HG03354 (cell line): Measurements from ENCODE around the gene RAB30.
"Not testable (repeated sequence)": the region's sequence is repeated elsewhere in the genome, so short reads cannot be mapped to it uniquely, and the experiment has no call there.

Experiments used
- ATAC-seq: cut with Tn5 transposase; IDR thresholded peaks from one replicate; pipeline ENCODE4 v1.9.1; 2021; ENCODE audit warnings: mild to moderate bottlenecking; ENCODE audit not compliant: unreplicated experiment, poor library complexity, severe bottlenecking

Gene RAB30

DNA sequence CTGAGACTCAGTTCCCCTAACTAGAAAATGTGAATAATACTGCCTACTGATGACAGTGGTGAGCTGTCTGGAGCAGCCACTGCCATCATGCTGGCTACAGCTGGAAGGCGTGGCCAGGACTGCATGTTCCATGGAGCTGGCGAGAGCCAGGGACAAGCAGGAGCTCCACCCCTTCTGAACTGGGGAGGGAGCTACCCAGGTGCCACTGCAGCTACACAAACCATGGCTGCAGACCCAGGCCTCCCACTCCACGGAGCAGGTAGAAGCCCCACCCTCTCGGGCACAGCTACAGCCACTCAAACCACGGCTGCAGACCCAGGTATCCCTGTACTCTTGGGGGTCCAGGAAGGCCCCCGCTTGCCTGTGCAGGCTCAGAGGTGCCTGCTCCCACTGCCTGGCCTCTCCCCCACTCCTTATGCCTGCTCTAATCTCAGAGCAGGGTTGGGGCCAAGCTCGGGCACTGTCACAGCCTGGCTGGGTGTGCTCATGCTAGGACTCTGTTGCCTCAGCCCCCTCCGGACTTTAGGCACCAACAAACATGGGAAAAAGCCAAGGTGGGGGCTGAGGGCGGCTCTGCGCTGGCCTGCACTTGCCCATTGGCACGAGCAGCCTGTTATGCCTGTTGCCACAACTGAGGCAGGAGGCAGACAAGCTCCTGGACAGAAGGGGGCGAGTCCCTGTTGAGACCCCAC lies 51.7 kb downstream of the RAB30 start:
- no peak for ATAC-seq

DNA sequence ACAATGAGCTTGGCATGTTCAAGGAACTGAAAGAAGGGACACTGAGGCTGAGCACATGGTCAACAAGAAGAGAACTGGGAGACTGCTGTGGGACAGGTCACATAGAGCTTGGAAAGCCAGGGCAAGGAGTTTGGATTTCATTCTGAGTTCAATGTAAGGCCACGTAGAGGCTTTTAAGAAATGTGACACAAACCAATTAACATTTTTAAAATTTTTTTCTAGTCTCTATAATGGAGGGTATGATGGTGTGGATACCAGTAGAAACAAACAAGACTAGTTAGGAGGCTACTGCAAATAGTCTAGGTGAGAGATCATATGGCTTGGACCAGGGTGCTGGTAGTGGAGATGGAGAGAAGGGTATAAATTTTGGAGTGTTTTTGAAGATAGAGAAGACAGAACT lies 56.7 kb downstream of the RAB30 start:
- ATAC-seq = no peak

DNA sequence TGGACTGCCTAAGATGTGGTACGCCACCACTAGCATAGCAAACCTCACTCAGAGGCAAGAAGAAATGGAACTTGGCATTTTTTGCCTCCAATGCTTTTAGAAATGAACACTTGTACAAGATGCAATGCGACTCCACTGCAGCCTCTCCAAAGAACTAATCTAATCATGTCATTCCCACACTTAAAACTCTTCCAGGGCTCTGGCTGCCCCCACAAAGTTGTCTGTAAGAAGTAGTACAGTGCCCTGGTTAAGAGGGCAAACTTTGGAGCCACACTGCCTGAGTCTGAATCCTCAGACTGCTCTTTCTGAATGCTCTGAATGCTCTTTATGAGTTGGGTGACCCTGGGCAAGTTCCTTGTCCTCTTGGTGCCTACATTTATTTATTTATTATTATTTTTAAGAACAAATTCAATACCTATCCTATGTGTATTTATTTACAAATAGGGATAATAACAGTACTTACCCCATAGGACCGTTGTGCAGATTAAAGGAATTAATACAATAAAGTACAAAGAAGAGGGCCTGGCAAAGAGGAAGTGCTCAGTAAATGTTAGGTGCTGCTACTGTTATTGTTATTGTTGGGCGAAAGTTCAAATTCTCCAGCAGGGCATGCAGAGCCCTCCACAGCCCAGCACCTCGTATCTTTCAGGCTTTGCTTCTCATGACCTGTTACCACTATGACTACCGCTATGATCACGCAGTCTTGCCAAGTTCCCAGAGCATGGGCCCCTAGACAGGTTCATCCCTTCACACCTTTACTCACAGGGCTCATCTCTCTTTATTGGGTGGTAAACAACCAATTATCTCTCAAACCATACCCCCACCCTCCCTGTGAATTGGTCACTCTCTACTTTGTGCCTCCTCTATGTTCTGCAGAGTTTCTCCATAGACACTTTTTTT lies 59.3 kb downstream of the RAB30 start:
- ATAC-seq = no peak

DNA sequence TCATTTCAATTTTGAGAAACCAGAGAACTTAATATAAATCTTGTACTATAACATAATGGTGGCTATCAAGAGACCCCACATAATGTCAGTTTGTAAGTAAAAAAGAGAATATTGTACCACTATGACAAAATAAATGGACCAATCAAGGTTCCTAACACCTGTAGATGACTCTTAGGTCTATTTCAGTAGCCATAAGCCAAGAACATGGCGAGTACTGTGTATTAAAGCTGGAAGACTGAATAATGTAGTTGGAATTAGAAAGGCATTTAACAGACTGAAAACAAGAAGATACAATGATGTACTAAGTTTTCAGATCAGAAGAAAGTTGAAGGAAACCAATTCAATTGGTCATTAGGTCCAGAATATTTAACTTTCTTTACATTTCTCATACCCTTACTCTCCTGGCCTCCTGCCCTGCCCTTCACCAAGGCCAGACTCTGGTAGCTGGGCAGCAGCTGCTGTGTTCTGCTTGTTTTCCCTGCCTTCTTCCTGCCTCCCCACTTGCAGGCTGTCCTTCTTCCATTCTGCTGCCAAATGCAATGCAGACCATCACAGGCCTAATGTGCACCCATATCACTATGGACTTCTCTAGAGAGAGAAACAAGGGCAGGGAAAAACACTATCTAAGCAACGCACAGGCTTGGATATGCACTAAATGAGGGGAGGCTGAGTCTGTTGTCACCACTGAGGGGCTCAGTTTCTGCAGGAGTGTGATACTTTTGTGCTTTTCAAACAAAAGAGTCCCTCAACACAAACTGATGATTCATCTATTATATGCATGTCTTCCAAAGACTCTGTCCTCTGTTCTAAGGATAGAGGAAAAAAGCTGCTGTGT lies 60.1 kb downstream of the RAB30 start:
- ATAC-seq = no peak

DNA sequence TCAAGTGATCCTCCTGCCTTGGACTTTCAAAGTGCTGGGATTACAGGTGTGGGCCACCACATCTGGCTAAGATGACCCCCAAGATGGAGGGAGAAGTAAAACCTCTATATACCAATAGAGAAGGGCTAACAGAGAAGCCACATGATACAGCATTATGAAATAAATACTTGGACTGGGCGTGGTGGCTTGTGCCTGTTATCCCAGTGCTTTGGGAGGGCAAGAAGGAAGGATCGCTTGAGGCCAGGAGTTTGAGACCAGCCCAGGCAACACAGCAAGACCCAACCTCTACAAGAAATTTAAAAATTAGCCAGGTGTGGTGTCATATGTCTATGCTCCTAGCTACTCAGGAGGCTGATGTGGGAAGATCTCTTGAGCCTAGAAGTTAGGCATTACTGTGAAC lies 61.7 kb downstream of the RAB30 start:
- no peak for ATAC-seq

DNA sequence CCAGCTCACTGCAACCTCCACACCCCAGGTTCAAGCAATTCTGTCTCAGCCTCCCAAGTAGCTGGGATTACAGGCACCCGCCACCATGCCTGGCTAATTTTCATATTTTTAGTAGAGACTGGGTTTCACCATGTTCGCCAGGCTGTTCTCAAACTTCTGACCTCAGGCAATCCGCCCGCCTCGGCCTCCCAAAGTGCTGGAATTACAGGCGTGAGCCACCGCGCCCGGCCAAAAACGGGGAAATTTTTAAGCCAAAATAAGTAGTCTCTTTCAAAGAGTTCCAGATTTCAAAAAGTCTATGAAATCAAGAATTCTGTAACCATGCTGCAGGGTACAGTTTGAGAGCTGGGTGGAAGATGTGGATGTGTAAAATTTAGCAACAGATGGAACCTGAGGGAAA lies 62.6 kb downstream of the RAB30 start:
- not testable (repeated sequence) for ATAC-seq

DNA sequence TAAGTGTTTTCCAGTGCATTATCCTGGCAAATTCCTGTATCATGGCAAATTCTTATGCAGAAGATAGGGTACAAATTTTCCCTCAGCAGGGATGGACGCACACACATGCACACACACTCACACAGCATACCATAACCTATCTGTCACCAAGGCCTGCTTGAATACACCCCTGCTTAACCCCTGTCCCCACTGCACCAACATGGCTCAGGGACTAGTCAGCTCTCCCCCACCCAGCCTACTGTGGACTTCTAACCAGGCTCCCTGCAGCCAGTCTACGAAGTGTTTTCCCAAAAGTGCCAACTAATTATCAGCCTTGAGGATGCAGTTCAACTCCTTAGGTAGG lies 63.1 kb downstream of the RAB30 start:
- ATAC-seq = no peak

DNA sequence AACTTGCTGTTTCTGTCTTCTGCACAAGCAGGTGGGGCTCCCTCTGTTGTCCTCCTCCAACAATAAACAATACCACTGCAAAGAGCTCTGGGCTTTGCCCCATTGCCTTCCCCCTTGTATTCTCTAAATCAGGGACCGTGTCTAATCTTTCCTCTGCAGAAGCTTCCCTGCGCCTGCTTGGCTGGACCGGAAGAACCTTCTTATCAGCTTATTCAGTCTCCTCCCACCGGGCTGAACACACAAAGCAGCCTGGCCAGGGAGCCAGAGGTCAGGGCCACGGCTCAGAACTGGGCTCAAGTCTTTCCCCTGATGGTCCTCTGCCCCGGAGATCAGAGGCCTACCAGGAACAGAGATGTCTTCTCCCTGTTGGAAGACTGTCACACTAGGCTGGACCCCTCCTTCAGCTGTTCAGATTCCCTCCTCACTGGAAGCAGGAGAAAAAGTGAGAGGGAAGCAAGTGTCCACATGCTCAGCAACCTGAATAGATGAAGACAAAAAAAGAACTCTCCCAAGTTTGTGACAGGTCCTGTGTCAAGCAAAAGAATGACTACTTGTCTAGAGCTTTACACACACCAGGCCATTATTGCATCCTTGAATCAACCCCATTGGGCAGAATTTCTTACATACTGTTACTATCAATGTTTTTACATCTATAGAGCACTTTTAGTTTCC lies 63.7 kb downstream of the RAB30 start:
- peak; percentile 60 for ATAC-seq

DNA sequence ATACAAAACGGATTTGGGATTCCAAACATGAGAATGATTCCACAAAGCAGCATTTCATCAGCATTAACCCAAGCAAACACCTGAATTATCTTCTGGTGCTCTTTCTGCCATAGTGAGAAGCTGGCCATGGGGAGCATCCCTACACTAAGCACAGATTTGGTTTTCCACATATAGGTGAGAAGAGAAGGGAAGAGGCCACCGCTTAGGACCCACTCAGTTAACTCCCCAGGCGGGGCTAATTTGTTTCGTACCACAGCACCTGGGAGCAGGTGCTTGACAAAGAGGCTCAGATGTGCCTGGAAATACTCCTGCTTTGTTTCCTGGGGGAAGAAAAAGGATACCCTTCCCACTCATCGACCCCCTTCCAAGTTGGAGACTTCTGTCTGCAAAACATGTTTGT lies 64.2 kb downstream of the RAB30 start:
- no peak for ATAC-seq

DNA sequence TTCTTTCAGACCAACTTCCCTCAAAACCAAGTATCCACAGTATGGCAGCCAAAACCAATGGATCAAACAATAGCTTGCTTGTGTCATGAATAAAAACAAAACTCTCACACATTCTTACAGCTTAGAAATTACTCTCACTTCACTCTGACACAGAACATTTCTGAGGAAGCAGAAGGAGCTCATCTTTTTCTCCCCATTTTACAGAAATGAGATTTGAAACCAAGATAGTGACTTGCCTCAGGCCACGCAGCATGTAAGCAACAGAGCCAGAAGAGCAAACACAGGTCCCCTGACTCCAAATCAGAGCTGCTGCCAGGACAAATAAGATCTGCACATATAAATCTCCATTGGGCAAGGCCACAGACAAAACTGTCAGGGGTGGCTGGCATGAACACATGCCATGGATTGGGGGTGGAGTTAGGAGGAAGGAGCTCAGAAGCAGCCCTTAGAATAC lies 64.8 kb downstream of the RAB30 start:
- ATAC-seq = peak; percentile 52

DNA sequence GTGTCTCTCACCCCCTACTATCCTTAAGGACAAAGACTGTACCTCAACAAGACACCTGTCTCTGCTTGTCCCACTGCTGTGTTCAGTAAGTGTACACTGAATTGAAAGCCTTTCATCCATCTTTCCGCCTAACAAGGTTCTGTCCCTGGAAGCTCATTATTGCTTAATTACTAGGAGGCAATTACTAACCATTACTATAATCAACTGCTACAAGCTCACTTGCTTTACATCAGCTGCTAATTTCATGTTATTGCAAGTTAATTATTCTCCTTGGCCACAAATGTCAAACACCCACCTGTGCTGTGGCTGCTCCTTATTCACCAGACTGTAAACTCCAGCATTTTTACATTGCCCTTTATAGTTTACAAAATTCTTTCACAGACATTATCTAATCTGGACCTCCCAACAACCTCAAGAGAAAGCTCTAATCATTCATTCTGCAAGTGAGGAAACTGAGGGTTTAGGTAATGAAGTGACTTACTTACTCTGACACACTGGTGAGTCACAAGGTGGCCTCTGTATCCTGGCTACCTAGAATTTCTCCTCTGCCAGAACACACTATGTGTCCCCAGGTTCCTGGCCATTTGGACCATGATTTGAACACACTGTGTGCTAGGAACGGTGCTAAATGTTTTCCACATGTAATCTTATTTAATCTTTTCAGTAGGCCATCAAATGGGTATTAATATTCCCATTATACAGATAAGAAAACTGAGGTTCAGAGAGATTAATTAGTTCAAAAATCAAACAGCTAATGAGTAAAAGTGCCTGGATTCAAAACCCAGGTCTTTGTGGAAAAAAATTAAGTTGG lies 66.7 kb downstream of the RAB30 start:
- ATAC-seq = peak; percentile 39

DNA sequence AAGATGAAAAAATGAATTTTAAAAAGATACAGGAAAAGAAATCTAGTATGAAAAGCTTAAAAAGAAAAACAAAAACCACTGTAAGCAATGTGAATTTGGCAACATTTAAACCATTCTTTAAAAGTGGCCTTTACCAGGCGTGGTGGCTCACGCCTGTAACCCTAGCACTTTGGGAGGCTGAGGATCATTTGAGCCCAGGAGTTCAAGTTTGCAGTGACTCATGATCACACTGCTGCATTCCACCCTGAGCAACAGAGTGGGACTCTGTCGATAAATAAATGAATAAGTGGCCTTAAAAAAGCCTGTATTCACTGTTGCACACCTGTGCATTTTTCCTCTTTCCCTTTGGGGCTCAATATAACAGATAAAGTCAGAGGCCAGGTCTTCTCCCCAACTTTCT lies 69.2 kb downstream of the RAB30 start:
- no peak for ATAC-seq

DNA sequence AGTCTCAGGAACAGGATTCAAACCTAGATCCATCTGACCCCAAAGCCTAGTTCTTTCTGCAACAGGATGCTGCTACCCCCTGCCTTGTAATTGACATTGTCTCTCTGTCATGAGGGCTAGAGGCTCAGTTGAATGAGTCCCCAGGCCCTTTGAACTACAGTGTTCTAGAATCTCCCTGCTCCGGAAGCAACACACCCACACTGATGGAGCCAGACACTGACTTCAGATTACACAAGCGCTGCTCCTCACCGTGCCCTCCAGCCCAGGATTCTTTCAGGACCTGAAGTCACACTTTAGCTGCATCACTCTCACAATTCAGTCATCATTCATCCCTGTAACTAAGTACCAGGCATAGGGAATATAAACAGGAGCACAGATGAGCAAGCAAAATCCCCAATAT lies 69.6 kb downstream of the RAB30 start:
- ATAC-seq = no peak

DNA sequence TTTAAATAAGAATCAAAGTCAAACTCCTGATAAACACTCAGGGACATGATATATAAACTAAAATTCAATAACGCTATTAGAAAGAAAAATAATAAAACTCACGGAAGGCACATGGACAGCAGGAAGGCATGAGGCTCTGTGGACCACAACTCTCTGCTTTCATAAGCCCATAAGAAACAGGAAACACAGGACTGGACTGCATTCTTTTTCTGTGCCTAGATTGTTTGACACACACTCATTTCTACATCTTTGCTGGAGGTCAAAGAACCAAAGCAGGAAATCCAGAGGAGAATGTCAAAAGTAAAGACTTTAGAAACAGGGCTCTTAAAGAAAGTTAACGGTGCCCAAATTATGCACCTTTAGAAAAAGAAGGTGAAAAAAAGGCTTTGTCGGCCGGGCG lies 71.3 kb downstream of the RAB30 start:
- ATAC-seq = no peak

DNA sequence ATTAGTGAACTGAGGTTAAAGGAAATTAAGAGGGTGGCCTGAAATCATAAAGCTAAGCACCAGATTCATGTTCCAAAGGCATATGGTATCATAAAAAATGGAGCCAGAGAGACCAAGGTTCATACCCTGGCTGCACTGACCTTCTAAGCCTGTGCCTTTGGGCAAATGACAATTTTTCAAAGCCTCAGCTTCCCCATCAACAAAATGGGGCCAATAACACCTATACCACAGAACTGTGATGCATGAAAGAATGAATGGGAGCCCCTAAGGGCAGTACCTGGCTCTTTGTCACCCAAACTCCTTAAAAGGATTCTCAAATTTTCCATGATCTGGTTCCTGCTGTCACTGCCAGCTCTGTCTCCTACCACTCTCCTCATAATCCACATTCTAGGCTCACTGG lies 72.5 kb downstream of the RAB30 start:
- no peak for ATAC-seq

DNA sequence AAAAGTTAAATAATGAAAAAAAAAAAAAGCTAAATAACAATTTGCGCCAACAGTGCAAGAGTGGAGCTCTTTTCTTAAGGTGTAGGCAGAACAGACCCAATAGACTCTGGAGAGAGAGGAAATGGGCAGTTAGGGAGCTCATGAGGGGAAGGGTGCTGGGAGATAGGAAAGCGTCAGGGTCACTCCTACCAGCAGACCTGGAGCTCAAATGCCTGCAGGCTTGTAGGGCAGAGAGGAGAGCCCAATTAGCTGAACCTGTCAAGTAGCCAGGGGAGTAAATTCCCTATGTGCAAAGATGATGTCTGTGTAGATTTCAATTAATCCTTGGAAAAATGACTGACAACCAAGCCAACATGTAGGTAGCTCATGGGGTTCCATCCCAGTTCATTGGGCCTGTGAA lies 73.0 kb downstream of the RAB30 start:
- ATAC-seq = no peak

DNA sequence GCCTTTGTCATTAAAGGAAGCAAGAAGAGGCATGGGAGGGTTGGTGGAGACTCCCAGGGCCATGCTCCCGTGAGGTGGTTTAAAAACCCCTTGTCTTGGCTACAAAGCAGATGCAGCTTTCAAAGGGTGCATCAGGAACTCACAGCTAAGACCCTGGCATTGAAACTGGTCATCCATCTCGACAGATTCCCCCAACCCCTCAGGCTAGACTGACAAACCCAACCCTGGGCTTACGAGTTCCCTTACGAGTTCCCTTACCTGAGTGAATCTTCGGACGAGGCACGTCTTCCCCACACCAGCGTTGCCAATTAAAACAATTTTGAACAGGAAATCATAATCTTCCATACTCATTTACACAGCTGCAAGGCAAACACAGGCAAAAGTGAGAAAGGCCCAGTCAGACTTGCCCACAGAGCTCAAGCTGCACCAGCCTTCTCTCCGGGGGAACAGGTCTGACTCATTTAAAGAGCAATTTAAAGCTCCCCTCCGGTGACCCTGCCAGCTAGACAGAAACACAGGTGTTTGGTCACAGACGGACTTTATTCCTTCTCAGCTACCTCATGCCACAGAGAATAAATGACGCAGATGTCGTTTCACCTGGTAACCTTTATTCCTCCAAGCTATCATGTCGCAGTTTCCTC lies 74.6 kb downstream of the RAB30 start:
- peak; percentile 97 for ATAC-seq

DNA sequence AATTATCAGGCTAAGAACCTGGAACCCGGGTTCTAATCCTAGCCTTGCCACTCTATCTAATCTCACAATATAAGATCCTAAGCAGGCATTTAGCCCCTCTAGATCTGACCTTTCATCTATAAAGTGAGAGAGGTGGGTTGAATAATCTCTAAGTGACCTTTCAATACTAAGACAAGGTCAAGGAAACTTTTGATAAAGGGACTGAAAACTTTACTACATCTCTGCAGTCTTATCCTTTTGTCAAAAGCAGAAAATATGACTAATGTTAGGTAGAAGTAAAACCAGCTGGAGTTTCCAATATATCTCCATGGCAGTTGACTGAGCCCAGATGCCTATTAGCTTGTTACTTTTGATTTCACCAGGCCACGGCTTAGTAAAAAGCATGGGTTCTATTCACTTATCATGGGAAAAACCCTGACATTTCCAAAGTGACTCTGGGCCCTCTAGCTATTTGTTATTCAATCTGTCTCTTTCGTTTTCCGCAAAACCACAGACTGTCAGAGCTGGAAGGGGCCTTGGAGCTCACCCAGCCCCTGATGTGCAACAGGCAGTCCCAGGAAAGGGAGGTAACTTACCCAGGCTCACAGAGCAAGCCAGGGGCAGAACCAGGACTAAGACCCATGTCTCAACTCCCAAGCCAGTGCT lies 75.8 kb downstream of the RAB30 start:
- ATAC-seq = peak; percentile 30
